CD4-positive, alpha-beta memory T cell (primary cell): ENCODE results near the gene RBM4. TPM values are rescaled to one million over a fixed set of nuclear protein-coding genes. Genes with fewer than 3 reads are reported as not detected.
"Not testable (repeated sequence)": the region's sequence is repeated elsewhere in the genome, so short reads cannot be mapped to it uniquely, and the experiment has no call there.

Experiments used
- CTCF ChIA-PET: fragments of 350-600 bp; sonication (Branson Sonifier 250); formaldehyde crosslinking; loops from one replicate; lab custom pipeline; 2021; ENCODE audit warnings: inconsistent platforms; ENCODE audit not compliant: partially characterized antibody; lab: Charles Lee
- POLR2A ChIA-PET: fragments of 350-600 bp; sonication (Branson Sonifier 250); formaldehyde crosslinking; loops from one replicate; lab custom pipeline; 2021; ENCODE audit not compliant: partially characterized antibody; lab: Charles Lee
- DNase-seq, 5 donors: peaks; one replicate each; pipeline versions ENCODE4 v3.0.0 to v3.0.0-alpha.2; 2020 to 2022; ENCODE audit warnings: mixed read lengths in 1 of 5
- H3K27ac ChIP-seq: one replicate; pipeline ENCODE4 v1.7.0; 2013; ENCODE audit warnings: low read depth, low read length
- H3K27me3 ChIP-seq: 2 replicates; pipeline ENCODE4 v1.7.0; 2013; ENCODE audit warnings: mild to moderate bottlenecking, low read length, moderate library complexity; ENCODE audit not compliant: insufficient read depth
- H3K36me3 ChIP-seq: 2 replicates; pipeline ENCODE4 v1.7.0; 2013; ENCODE audit warnings: mild to moderate bottlenecking, low read length, moderate library complexity; ENCODE audit not compliant: insufficient read depth
- H3K4me1 ChIP-seq: 2 replicates; pipeline ENCODE4 v1.7.0; 2013; ENCODE audit warnings: mild to moderate bottlenecking, low read length, moderate library complexity; ENCODE audit not compliant: insufficient read depth
- H3K4me3 ChIP-seq, 2 donors: one replicate each; pipeline ENCODE4 v1.7.0; 2013; ENCODE audit warnings: low read length in 2 of 2, mild to moderate bottlenecking in 1 of 2
- H3K9me3 ChIP-seq, 2 donors: one replicate each; pipeline ENCODE4 v1.7.0; 2013; ENCODE audit warnings: low read length in 2 of 2, control low read depth in 1 of 2; ENCODE audit not compliant: control insufficient read depth in 1 of 2
- H3K27ac Mint-ChIP-seq, 7 donors: one replicate each; pipeline ENCODE4 v1.8.0; 2020 to 2021; ENCODE audit warnings: mixed read lengths in 7 of 7, mild to moderate bottlenecking in 6 of 7, inconsistent platforms in 3 of 7, moderate library complexity in 3 of 7
- H3K27me3 Mint-ChIP-seq, 2 donors: one replicate each; pipeline ENCODE4 v1.8.0; 2020 to 2021; ENCODE audit warnings: mixed read lengths in 2 of 2
- H3K36me3 Mint-ChIP-seq, 2 donors: one replicate each; pipeline ENCODE4 v1.8.0; 2020 to 2021; ENCODE audit warnings: mixed read lengths in 2 of 2, inconsistent platforms in 1 of 2, mild to moderate bottlenecking in 1 of 2
- H3K4me1 Mint-ChIP-seq, 4 donors: one replicate each; pipeline ENCODE4 v1.8.0; 2020 to 2021; ENCODE audit warnings: mixed read lengths in 4 of 4, mild to moderate bottlenecking in 1 of 4
- H3K4me3 Mint-ChIP-seq, 8 donors: one replicate each; pipeline ENCODE4 v1.8.0; 2020 to 2021; ENCODE audit warnings: mixed read lengths in 8 of 8, mild to moderate bottlenecking in 7 of 8, moderate library complexity in 6 of 8, inconsistent platforms in 3 of 8
- H3K9me3 Mint-ChIP-seq, 8 donors: one replicate each; pipeline ENCODE4 v1.8.0; 2020 to 2021; ENCODE audit warnings: mixed read lengths in 8 of 8, mild to moderate bottlenecking in 5 of 8, inconsistent platforms in 3 of 8, moderate library complexity in 1 of 8
- intact Hi-C: fragments of 100-400 bp; cut with micrococcal nuclease; formaldehyde crosslinking; loops from one replicate; pipeline ENCODE4 v1.15.1; 2023
- polyA plus RNA-seq, 2 donors: library from polyadenylated mRNA; unstranded; fragments of 300-500 nt; fragmentation: Illumina TruSeq; gene quantifications; one replicate each; pipeline ENCODE4 v1.2.3, GENCODE V29; 2021
- total RNA-seq, 2 experiments: library from RNA; stranded (reverse); gene quantifications; one replicate each; pipeline ENCODE4 v1.2.3, GENCODE V29; 2021

The RBM4 gene
- total and polyA plus RNA-seq, 4 experiments from 2014 or later, result 183 to 231 (median 201) TPM

DNA sequence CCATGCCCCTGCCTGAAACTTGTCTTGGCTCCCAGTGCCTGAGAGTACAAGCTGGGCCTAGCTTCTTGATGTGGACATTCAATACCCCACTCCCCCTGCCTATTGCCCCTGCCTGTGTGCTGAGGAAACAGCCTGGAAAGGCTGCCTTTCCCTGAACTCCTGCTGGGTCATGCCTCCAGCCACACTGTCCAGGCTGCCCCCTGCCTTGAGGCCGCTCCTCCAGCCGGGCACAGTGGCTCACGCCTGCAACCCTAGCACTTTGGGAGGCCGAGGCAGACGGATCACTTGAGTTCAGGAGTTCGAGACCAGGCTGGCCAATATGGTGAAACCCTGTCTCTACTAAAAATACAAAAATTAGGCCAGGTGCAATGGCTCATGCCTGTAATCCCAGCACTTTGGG lies 35.4 kb upstream of the RBM4 start:
- Mint-ChIP-seq H3K4me1 (no peaks in the 10 kb centered on the region), H3K4me3 (no peak overlapping the region), H3K9me3 (no peaks in the 10 kb centered on the region), H3K36me3 (peaks cover 0 to 33% of the 10 kb centered on the region in 2 donors), H3K27ac (peak overlapping the region in 1 of 7 donors; percentile 70), H3K27me3 (no peaks in the 10 kb centered on the region)
- intact Hi-C loops, result no loop called here
- ChIA-PET CTCF (no interaction called here), POLR2A (interaction anchor here (0.8 to 2.4 kb wide), 2 partner anchors 14 to 40 kb away, joined by 3 to 8 read pairs; partner anchors contain the start of gene RBM14)
- H3K27me3 ChIP-seq, result no peaks in the 10 kb centered on the region
- H3K27ac ChIP-seq, result no peak overlapping the region
- no peak for DNase-seq
- H3K4me1 ChIP-seq, result no peaks in the 10 kb centered on the region
- H3K36me3 ChIP-seq, result peaks cover 20% of the 10 kb centered on the region
- no peaks in the 10 kb centered on the region for H3K9me3 ChIP-seq
- H3K4me3 ChIP-seq, result no peak overlapping the region

DNA sequence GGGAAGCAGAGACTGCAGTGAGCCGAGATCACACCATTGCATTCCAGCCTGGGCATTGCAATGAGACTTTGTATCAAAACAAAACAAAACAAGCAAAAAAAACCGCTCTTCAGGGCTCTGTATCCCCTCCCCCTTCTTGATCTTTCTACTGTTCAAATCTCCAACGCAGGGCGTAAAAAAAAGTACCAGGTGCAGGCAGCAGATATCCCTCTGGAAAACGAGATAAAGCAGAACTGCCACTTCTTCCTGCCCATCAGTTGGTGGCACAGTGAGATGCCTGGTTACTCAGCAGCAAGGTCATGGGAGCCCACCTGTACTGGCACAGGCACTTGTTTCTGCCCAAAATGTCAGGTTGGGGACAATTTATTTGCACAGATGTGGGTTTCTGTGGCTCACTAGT lies 34.3 kb upstream of the RBM4 start:
- no peak for DNase-seq
- no peaks in the 10 kb centered on the region for H3K9me3 Mint-ChIP-seq
- POLR2A ChIA-PET, result interaction anchor here (3.8 kb wide), 1 partner anchor 12 kb away, joined by 19 read pairs; the partner anchor contains the start of gene RBM14
- Histone ChIP-seq H3K27ac (no peak overlapping the region), H3K4me3 (no peak overlapping the region), H3K9me3 (no peaks in the 10 kb centered on the region), H3K27me3 (no peaks in the 10 kb centered on the region), H3K36me3 (peaks cover 20% of the 10 kb centered on the region), H3K4me1 (no peaks in the 10 kb centered on the region)
- H3K36me3 Mint-ChIP-seq, result peaks cover 0 to 31% of the 10 kb centered on the region in 2 donors
- intact Hi-C loops, result no loop called here
- CTCF ChIA-PET, result no interaction called here
- H3K27me3 Mint-ChIP-seq, result no peaks in the 10 kb centered on the region
- H3K4me3 Mint-ChIP-seq, result no peak overlapping the region
- no peak overlapping the region for H3K27ac Mint-ChIP-seq
- no peaks in the 10 kb centered on the region for H3K4me1 Mint-ChIP-seq

DNA sequence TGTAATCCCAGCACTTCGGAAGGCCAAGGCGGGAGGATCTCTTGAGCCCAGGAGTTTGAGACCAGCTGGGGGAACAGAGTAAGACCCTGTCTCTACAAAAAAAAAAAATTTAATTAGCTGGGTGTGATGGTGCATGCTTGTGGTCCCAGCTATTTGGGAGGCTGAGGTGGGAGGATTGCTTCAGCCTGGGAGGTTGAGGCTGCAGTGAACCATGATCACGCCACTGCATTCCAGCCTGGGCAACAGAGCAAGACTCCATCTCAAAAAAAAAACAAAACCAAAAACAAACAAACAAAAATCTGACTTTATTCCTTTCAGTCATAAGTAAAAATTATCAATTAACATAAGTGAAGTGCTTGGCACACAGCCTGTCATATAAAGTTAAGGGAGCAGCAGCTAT lies 31.9 kb upstream of the RBM4 start:
- POLR2A ChIA-PET, result interaction anchor here (1.0 to 3.8 kb wide), 3 partner anchors 10 to 32 kb away, joined by 3 to 19 read pairs (median 8); partner anchors contain the start of genes RBM14 and RBM4
- DNase-seq, intact Hi-C loops, H3K27me3 ChIP-seq, H3K27ac ChIP-seq, H3K27ac Mint-ChIP-seq, H3K27me3 Mint-ChIP-seq, H3K4me3 Mint-ChIP-seq, H3K9me3 Mint-ChIP-seq, H3K9me3 ChIP-seq, H3K4me3 ChIP-seq: not testable (repeated sequence)
- H3K36me3 ChIP-seq, result peaks cover 20% of the 10 kb centered on the region
- peaks cover 11% of the 10 kb centered on the region for H3K4me1 ChIP-seq
- Mint-ChIP-seq H3K36me3 (peaks cover 0 to 23% of the 10 kb centered on the region in 2 donors), H3K4me1 (peaks cover 6 to 13% (median 11%) of the 10 kb centered on the region in 4 donors)
- CTCF ChIA-PET, result interaction anchor here (1.0 to 1.7 kb wide), 3 partner anchors 14 to 29 kb away, joined by 3 to 6 read pairs (median 6); partner anchors contain the start of genes CCDC87 and CCS

DNA sequence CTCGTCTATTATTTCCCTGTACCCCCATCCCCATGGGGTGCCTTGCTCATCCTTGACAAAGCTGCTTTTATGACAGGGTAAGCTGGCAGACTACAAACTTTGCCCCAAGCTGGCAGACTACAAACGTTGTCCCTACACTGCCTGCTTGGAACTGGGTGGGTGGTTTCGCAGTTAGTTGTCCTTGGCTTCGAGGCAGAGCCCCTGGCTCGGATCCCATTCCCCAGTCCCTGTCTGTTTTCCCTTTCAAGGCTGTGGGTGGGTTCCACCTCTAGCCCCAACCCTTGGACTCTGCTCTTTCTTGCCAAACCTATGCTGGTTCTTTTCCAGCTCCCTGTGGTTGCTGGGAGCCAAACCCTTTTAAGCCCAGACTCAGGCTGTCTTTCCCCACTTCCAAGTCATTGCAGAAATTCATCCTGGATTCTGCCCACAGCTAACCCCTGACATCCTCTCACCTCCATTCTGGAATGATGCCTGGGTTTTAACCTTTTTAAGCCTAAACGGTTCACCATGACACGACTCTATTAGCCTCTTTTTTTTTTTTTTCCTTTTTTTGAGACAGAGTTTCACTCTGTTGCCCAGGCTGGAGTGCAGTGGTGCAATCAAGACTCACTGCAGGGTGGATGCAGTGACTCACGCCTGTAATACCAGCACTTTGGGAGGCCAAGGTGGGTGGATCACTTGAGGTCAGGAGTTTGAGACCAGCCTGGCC lies 31.2 kb upstream of the RBM4 start:
- Mint-ChIP-seq H3K9me3 (no peaks in the 10 kb centered on the region), H3K27ac (peak overlapping the region in 1 of 7 donors; percentile 83), H3K36me3 (peaks cover 0 to 19% of the 10 kb centered on the region in 2 donors), H3K4me3 (no peak overlapping the region), H3K27me3 (no peaks in the 10 kb centered on the region), H3K4me1 (peaks cover 6 to 13% (median 11%) of the 10 kb centered on the region in 4 donors)
- CTCF ChIA-PET, result interaction anchor here (1.7 kb wide), 1 partner anchor 29 kb away, joined by 6 read pairs; no protein-coding TSS in a partner anchor
- Histone ChIP-seq H3K27ac (no peak overlapping the region), H3K4me3 (no peak overlapping the region), H3K4me1 (peaks cover 11% of the 10 kb centered on the region), H3K27me3 (no peaks in the 10 kb centered on the region), H3K36me3 (peaks cover 18% of the 10 kb centered on the region), H3K9me3 (no peaks in the 10 kb centered on the region)
- DNase-seq, result no peak
- POLR2A ChIA-PET, result interaction anchor here (1.0 to 3.8 kb wide), 3 partner anchors 9 to 31 kb away, joined by 3 to 19 read pairs (median 8); partner anchors contain the start of genes RBM14 and RBM4
- intact Hi-C loops, result no loop called here

DNA sequence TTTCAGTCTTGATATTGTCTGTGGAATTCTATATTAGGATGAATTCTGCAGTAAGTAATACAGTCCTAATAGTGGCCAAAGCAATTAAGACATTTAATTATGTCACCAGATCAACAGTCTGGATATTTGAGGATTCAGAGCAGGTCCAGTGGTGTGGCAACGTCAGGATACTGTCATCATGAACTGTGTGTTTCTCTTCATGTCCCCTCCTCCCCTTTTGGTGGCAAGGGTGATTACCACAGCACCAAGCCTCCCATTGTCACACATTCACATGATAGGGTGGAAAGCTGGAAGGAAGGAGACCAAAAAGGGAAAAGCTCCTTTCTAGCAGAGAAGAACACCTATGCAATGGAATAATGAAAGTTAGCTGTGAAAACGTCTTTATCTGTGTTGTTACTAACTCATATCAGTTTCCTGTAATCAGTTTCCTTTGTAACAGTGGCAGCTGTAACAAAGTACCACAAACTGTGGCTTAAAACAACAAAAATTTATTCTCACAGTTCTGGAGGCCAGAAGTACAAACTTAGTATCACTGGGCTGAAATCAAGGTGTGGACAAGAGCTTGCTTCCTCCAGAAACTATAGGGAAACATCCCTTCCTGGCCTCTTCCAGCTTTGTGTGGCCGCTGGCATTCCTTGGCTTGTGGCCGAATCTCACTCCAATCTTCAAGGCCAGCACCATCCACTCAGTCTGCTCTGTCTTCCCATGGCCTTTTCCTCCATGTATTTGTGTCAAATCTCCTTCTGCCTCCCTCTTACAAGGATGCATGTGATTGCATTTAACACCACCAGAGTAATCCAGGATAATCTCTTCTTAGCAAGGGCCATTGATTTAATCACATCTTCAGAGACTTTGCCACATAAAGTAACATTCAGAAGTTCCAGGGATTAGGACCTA lies 28.5 kb upstream of the RBM4 start:
- no peaks in the 10 kb centered on the region for H3K27me3 ChIP-seq
- CTCF ChIA-PET, result interaction anchor here (0.6 to 1.4 kb wide), 3 partner anchors 15 to 19 kb away, joined by 3 to 5 read pairs (median 4); partner anchors contain the start of gene CCDC87
- H3K9me3 Mint-ChIP-seq, result no peaks in the 10 kb centered on the region
- DNase-seq, result no peak
- peaks cover 11% of the 10 kb centered on the region for H3K4me1 ChIP-seq
- peaks cover 6 to 13% (median 11%) of the 10 kb centered on the region in 4 donors for H3K4me1 Mint-ChIP-seq
- peak overlapping the region; percentile 18 to 85 (median 53) for H3K27ac Mint-ChIP-seq
- H3K27ac ChIP-seq, result no peak overlapping the region
- H3K36me3 Mint-ChIP-seq, result peaks cover 0 to 11% of the 10 kb centered on the region in 2 donors
- H3K9me3 ChIP-seq, result no peaks in the 10 kb centered on the region
- peak overlapping the region in 2 of 8 donors; percentile 43 to 59 for H3K4me3 Mint-ChIP-seq
- POLR2A ChIA-PET, result interaction anchor here (1.2 kb wide), 1 partner anchor 9 kb away, joined by 3 read pairs; no protein-coding TSS in a partner anchor
- no peak overlapping the region for H3K4me3 ChIP-seq
- intact Hi-C loops, result loop anchor here (1.0 kb wide), 1 partner anchor 60 kb away; no protein-coding TSS in a partner anchor
- H3K27me3 Mint-ChIP-seq, result no peaks in the 10 kb centered on the region
- peaks cover 11% of the 10 kb centered on the region for H3K36me3 ChIP-seq

DNA sequence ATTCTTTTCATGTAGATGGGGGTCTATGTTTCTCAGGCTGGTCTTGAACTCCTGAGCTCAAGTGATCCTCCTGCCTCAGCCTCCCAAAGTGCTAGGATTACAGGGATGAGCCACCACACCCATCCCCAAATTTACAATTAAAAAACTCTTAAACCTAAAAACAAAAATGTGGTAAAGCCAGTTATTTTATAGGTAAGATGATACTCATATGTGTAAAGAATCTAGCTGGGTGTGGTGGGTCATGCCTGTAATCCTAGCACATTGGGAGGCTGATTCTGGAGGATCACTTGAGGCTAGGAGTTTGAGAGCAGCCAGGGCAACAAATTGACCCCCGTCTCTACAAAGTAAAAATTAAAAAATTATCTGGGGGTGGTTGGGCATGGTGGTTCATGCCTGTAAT lies 26.0 kb upstream of the RBM4 start:
- intact Hi-C loops, result no loop called here
- Mint-ChIP-seq H3K4me1 (peaks cover 11 to 36% (median 19%) of the 10 kb centered on the region in 4 donors), H3K27me3 (no peaks in the 10 kb centered on the region), H3K36me3 (peaks cover 1 to 13% of the 10 kb centered on the region in 2 donors), H3K9me3 (peaks cover 0 to 8% (median 0%) of the 10 kb centered on the region in 8 donors), H3K4me3 (no peak overlapping the region), H3K27ac (no peak overlapping the region)
- ChIA-PET POLR2A (interaction anchor here (17.7 kb wide), 1 partner anchor 22 kb away, joined by 442 read pairs; the partner anchor contains the start of gene RBM4), CTCF (no interaction called here)
- H3K9me3 ChIP-seq, result no peaks in the 10 kb centered on the region
- no peak overlapping the region for H3K27ac ChIP-seq
- H3K27me3 ChIP-seq, result no peaks in the 10 kb centered on the region
- H3K4me1 ChIP-seq, result peaks cover 19% of the 10 kb centered on the region
- no peaks in the 10 kb centered on the region for H3K36me3 ChIP-seq
- no peak for DNase-seq
- H3K4me3 ChIP-seq, result no peak overlapping the region
